Vagina (tissue), 2 donors: ENCODE results near the gene SLC6A3. TPM values are rescaled to one million over a fixed set of nuclear protein-coding genes. Genes with fewer than 3 reads are reported as not detected.

Source experiments
- DNase-seq, 2 donors: peaks; one replicate each; pipeline ENCODE4 v3.0.0-alpha.2; 2017; ENCODE audit errors: extremely low spot score in 2 of 2
- H3K27ac ChIP-seq: fragments of 200-600 bp; sonication (generic); one replicate; pipeline ENCODE4 v1.5.1; 2019
- H3K27me3 ChIP-seq: fragments of 200-600 bp; sonication (generic); one replicate; pipeline ENCODE4 v1.5.1; 2019
- H3K36me3 ChIP-seq, 2 donors: fragments of 200-600 bp; sonication (generic); one replicate each; pipeline ENCODE4 v1.5.1; 2017 to 2019
- H3K4me1 ChIP-seq: fragments of 200-600 bp; sonication (generic); one replicate; pipeline ENCODE4 v1.5.1; 2019
- H3K4me3 ChIP-seq, 2 donors: fragments of 200-600 bp; sonication (generic); 1 replicate in 1 of 2; 2 replicates in 1 of 2; pipeline ENCODE4 v1.5.1; 2016 to 2019
- H3K9me3 ChIP-seq: fragments of 200-600 bp; sonication (generic); one replicate; pipeline ENCODE4 v1.5.1; 2019
- CTCF ChIP-seq, 3 experiments: fragments of 450-650 bp in 2 of 3; fragments of 200-600 bp in 1 of 3; sonication (generic) in 1 of 3; IDR thresholded peaks; one replicate each; pipeline ENCODE4 v1.5.1; 2017 to 2019; ENCODE audit warnings: antibody characterized with exemption in 3 of 3, mild to moderate bottlenecking in 2 of 3, moderate library complexity in 2 of 3
- POLR2A ChIP-seq, 2 donors: fragments of 450-650 bp; IDR thresholded peaks; one replicate each; pipeline ENCODE4 v1.6.1; 2017; ENCODE audit warnings: antibody characterized with exemption in 2 of 2, mild to moderate bottlenecking in 2 of 2, moderate library complexity in 2 of 2
- POLR2AphosphoS5 ChIP-seq, 2 donors: sonication (generic); formaldehyde crosslinking; IDR thresholded peaks; one replicate each; pipeline ENCODE4 v1.9.0; 2017; ENCODE audit warnings: antibody characterized with exemption in 2 of 2, mild to moderate bottlenecking in 2 of 2, low read depth in 1 of 2; ENCODE audit not compliant: insufficient read depth in 1 of 2
- intact Hi-C: fragments of 100-400 bp; cut with DNase I; formaldehyde crosslinking; loops from one replicate; pipeline ENCODE4 v1.15.1; 2023
- total RNA-seq: library from RNA; depleted of rRNA; stranded (reverse); fragments of >200 nt; gene quantifications from one replicate; pipeline ENCODE4 v1.2.3, GENCODE V29; 2016

Gene SLC6A3
- total RNA-seq, 1 donor from 2014 or later, result 0.49 TPM

- no peaks in the 10 kb centered on the region for H3K27me3 ChIP-seq
- H3K36me3 ChIP-seq, result peaks cover 0 to 22% of the 10 kb centered on the region in 2 donors
Measured at GRCh38 chr5:1467341-1468246, 22.4 kb upstream of the SLC6A3 start.

GRCh38 chr5:1466631-1467265, 21.5 kb upstream of the SLC6A3 start:
- no peaks in the 10 kb centered on the region for H3K4me1 ChIP-seq
- intact Hi-C loops, result no loop called here

More at GRCh38 chr5:1467341-1468246, 22.4 kb upstream of the SLC6A3 start:
- Histone ChIP-seq H3K4me3 (no peak overlapping the region), H3K27ac (no peak overlapping the region), H3K9me3 (no peaks in the 10 kb centered on the region), H3K4me1 (no peaks in the 10 kb centered on the region)
- intact Hi-C loops, result no loop called here
- TF ChIP-seq CTCF (IDR thresholded peaks at IDR 0.05) (no peak), POLR2A (IDR thresholded peaks at IDR 0.05) (no peak), POLR2AphosphoS5 (IDR thresholded peaks at IDR 0.05; ENCODE audit: insufficient read depth in 1 of 2, low read depth in 1 of 2) (no peak)
- DNase-seq, result no peak

GRCh38 chr5:1465966-1466471, 20.8 kb upstream of the SLC6A3 start:
- H3K36me3 ChIP-seq, result peaks cover 0 to 36% of the 10 kb centered on the region in 2 donors
- H3K27ac ChIP-seq, result no peak overlapping the region
- no peaks in the 10 kb centered on the region for H3K9me3 ChIP-seq
- intact Hi-C loops, result no loop called here
- no peak overlapping the region for H3K4me3 ChIP-seq
- no peaks in the 10 kb centered on the region for H3K4me1 ChIP-seq
- TF ChIP-seq POLR2AphosphoS5 (IDR thresholded peaks at IDR 0.05; ENCODE audit: insufficient read depth in 1 of 2, low read depth in 1 of 2) (no peak), POLR2A (IDR thresholded peaks at IDR 0.05) (no peak), CTCF (IDR thresholded peaks at IDR 0.05) (no peak)
- DNase-seq, result no peak
- no peaks in the 10 kb centered on the region for H3K27me3 ChIP-seq

More at GRCh38 chr5:1466631-1467265, 21.5 kb upstream of the SLC6A3 start:
- DNase-seq, result no peak
- no peaks in the 10 kb centered on the region for H3K9me3 ChIP-seq
- H3K27ac ChIP-seq, result no peak overlapping the region
- peaks cover 0 to 28% of the 10 kb centered on the region in 2 donors for H3K36me3 ChIP-seq
- TF ChIP-seq POLR2A (IDR thresholded peaks at IDR 0.05) (no peak), POLR2AphosphoS5 (IDR thresholded peaks at IDR 0.05; ENCODE audit: insufficient read depth in 1 of 2, low read depth in 1 of 2) (no peak)
- H3K4me3 ChIP-seq, result no peak overlapping the region
- no peaks in the 10 kb centered on the region for H3K27me3 ChIP-seq

GRCh38 chr5:1465117-1465516, 19.9 kb upstream of the SLC6A3 start:
- no peak overlapping the region for H3K4me3 ChIP-seq
- intact Hi-C loops, result no loop called here
- TF ChIP-seq POLR2AphosphoS5 (IDR thresholded peaks at IDR 0.05; ENCODE audit: insufficient read depth in 1 of 2, low read depth in 1 of 2) (no peak), POLR2A (IDR thresholded peaks at IDR 0.05) (no peak), CTCF (IDR thresholded peaks at IDR 0.05) (no peak)
- H3K36me3 ChIP-seq, result peaks cover 0 to 33% of the 10 kb centered on the region in 2 donors
- no peaks in the 10 kb centered on the region for H3K27me3 ChIP-seq
- no peak for DNase-seq
- no peak overlapping the region for H3K27ac ChIP-seq
- no peaks in the 10 kb centered on the region for H3K4me1 ChIP-seq
- H3K9me3 ChIP-seq, result no peaks in the 10 kb centered on the region

- H3K36me3 ChIP-seq, result peaks cover 0 to 30% of the 10 kb centered on the region in 2 donors
- DNase-seq, result no peak
- intact Hi-C loops, result no loop called here
- H3K4me3 ChIP-seq, result no peak overlapping the region
- H3K9me3 ChIP-seq, result no peaks in the 10 kb centered on the region
- no peaks in the 10 kb centered on the region for H3K27me3 ChIP-seq
- no peak overlapping the region for H3K27ac ChIP-seq
- no peaks in the 10 kb centered on the region for H3K4me1 ChIP-seq
- no peak for TF ChIP-seq POLR2A (IDR thresholded peaks at IDR 0.05)
- no peak for TF ChIP-seq CTCF (IDR thresholded peaks at IDR 0.05)
- no peak for TF ChIP-seq POLR2AphosphoS5 (IDR thresholded peaks at IDR 0.05; ENCODE audit: insufficient read depth in 1 of 2, low read depth in 1 of 2)
Measured at GRCh38 chr5:1464511-1464910, 19.3 kb upstream of the SLC6A3 start.
